Heart left ventricle (tissue), 13 donors: Measurements from ENCODE around the gene NSG2.

Experiments
- CTCF ChIP-seq, 12 donors: fragments of 200-600 bp; sonication (generic) in 4 of 12; IDR thresholded peaks; one replicate each; pipeline versions ENCODE4 v1.5.0 to v1.8.0; 2018 to 2022; ENCODE audit warnings: antibody characterized with exemption in 12 of 12, mild to moderate bottlenecking in 5 of 12
- POLR2A ChIP-seq, 2 donors: fragments of 450-650 bp; IDR thresholded peaks; one replicate each; pipeline ENCODE4 v1.6.1; 2017; ENCODE audit warnings: antibody characterized with exemption in 2 of 2, mild to moderate bottlenecking in 2 of 2, moderate library complexity in 2 of 2
- donor health status: ischemic (EF 13 %, LVEDD 7.1; RV severe dilation, severe dysfunction).
- donor health status: DM: no; HTN: yes; CAD: no.
- donor health status: DM: no; HTN: no; CAD: no.
- donor health status: ischemic (EF 25% LVEDD 6.9; RV normal size, moderate dysfunction).
- donor health status: ischemic (EF 25% LVEDD 5.7; RV mildly dilated, moderate dysfunction).
- donor health status: ischemic (EF 35%, LVEDD 5.7; RV mildly dilated, moderate dysfunction).
- donor health status: nonischemic (EF 11% LVEDD 7.7; RV severe dilation, severe dysfunction).
- donor health status: DM: yes; HTN: yes; CAD: no.
- donor health status: PGD.
- donor health status: ischemic (EF 29% LVEDD 5.4; RV normal size, mild dysfunction).
- donor health status: nonischemic (EF 23%, LVEDD 6.1; RV moderate dilation, normal function).

- TF ChIP-seq POLR2A (IDR thresholded peaks at IDR 0.05) (no peak), CTCF (IDR thresholded peaks at IDR 0.05) (no peak)
These were observed 2.1 kb downstream of the NSG2 start for GRCh38 chr5:174047472-174048099.
